ENCODE data around the gene TRIP10. TPM values are rescaled to one million over a fixed set of nuclear protein-coding genes. Genes with fewer than 3 reads are reported as not detected.
A peak's percentile ranks its signal among the peaks of the same experiment; 100 is the strongest.
"Not testable (repeated sequence)": the region's sequence is repeated elsewhere in the genome, so short reads cannot be mapped to it uniquely, and the experiment has no call there.

The TRIP10 gene
- total RNA-seq, 1 donor from 2014 or later = 53.0 TPM

GRCh38 chr19:6761053-6761676 lies 21.7 kb downstream of the TRIP10 start:
- Histone ChIP-seq H3K4me2 (no peak overlapping the region), H3K79me2 (ENCODE audit: low read depth) (no peaks in the 10 kb centered on the region), H3K4me3 (no peak overlapping the region), H3K4me1 (no peaks in the 10 kb centered on the region), H3K27me3 (peaks cover 11% of the 10 kb centered on the region), H2AFZ (replicated peaks) (no peak overlapping the region), H3F3A (ENCODE audit: low read depth) (no peaks in the 10 kb centered on the region), H3K36me3 (no peaks in the 10 kb centered on the region), H3K9ac (no peak overlapping the region), H3K9me3 (ENCODE audit: low read depth) (no peaks in the 10 kb centered on the region), H3K27ac (no peak overlapping the region), H4K20me1 (ENCODE audit: low read depth) (no peaks in the 10 kb centered on the region)
- Mint-ChIP-seq H3K4me3 (no peak overlapping the region), H3K27ac (no peak overlapping the region), H3K27me3 (ENCODE audit: insufficient read depth, low read depth) (peaks cover 9% of the 10 kb centered on the region), H3K9me3 (no peaks in the 10 kb centered on the region), H3K4me1 (no peaks in the 10 kb centered on the region), H3K36me3 (no peaks in the 10 kb centered on the region)
- peak; percentile 46 for DNase-seq (ENCODE audit: low spot score)
- no peak for TF ChIP-seq EZH2 (IDR thresholded peaks at IDR 0.05)
- no peak for TF ChIP-seq EZH2phosphoT487 (IDR thresholded peaks at IDR 0.05)
- TF ChIP-seq CTCF (IDR thresholded peaks at IDR 0.05) = no peak

GRCh38 chr19:6762253-6762797 lies 22.8 kb downstream of the TRIP10 start:
- not testable (repeated sequence) for H3K4me3 ChIP-seq; H3K4me3 Mint-ChIP-seq; H3K27ac ChIP-seq; H3K36me3 Mint-ChIP-seq; H3K79me2 ChIP-seq (ENCODE audit: low read depth); H3K27ac Mint-ChIP-seq; H4K20me1 ChIP-seq (ENCODE audit: low read depth); H3K9ac ChIP-seq; H3K4me2 ChIP-seq; H3K36me3 ChIP-seq; H2AFZ ChIP-seq (replicated peaks); H3K4me1 Mint-ChIP-seq; DNase-seq (ENCODE audit: low spot score); H3F3A ChIP-seq (ENCODE audit: low read depth); H3K9me3 Mint-ChIP-seq; H3K9me3 ChIP-seq (ENCODE audit: low read depth); H3K4me1 ChIP-seq
- peaks cover 22% of the 10 kb centered on the region for H3K27me3 ChIP-seq
- H3K27me3 Mint-ChIP-seq (ENCODE audit: insufficient read depth, low read depth) = peaks cover 19% of the 10 kb centered on the region

- Histone ChIP-seq H2AFZ (replicated peaks) (no peak overlapping the region), H3F3A (ENCODE audit: low read depth) (peaks cover 21% of the 10 kb centered on the region), H4K20me1 (ENCODE audit: low read depth) (no peaks in the 10 kb centered on the region), H3K4me2 (no peak overlapping the region), H3K4me3 (no peak overlapping the region), H3K9me3 (ENCODE audit: low read depth) (no peaks in the 10 kb centered on the region), H3K27me3 (peaks cover 22% of the 10 kb centered on the region), H3K36me3 (no peaks in the 10 kb centered on the region), H3K4me1 (no peaks in the 10 kb centered on the region), H3K27ac (no peak overlapping the region), H3K9ac (no peak overlapping the region), H3K79me2 (ENCODE audit: low read depth) (no peaks in the 10 kb centered on the region)
- no peak overlapping the region for H3K27ac Mint-ChIP-seq
- H3K4me1 Mint-ChIP-seq = peaks cover 6% of the 10 kb centered on the region
- no peak for DNase-seq (ENCODE audit: low spot score)
- H3K4me3 Mint-ChIP-seq = peak overlapping the region; percentile 29
- H3K9me3 Mint-ChIP-seq = no peaks in the 10 kb centered on the region
- TF ChIP-seq CTCF (IDR thresholded peaks at IDR 0.05) (no peak), EZH2phosphoT487 (IDR thresholded peaks at IDR 0.05) (no peak), EZH2 (IDR thresholded peaks at IDR 0.05) (no peak)
- no peaks in the 10 kb centered on the region for H3K36me3 Mint-ChIP-seq
- peaks cover 35% of the 10 kb centered on the region for H3K27me3 Mint-ChIP-seq (ENCODE audit: insufficient read depth, low read depth)
Measured at GRCh38 chr19:6765738-6766356, 26.4 kb downstream of the TRIP10 start.
